Peyer's patch (tissue), 4 donors: ENCODE measurements around the gene NPFF.

Experiments used
- POLR2A ChIP-seq, 2 donors: fragments of 450-650 bp; IDR thresholded peaks; one replicate each; pipeline ENCODE4 v1.5.1; 2017; ENCODE audit warnings: antibody characterized with exemption in 2 of 2, mild to moderate bottlenecking in 2 of 2, moderate library complexity in 2 of 2
- TF ChIP-seq, protein P1 (sequence below), 6 experiments: fragments of 450-650 bp in 4 of 6; fragments of 200-600 bp in 2 of 6; sonication (generic) in 1 of 6; IDR thresholded peaks; one replicate each; pipeline ENCODE4 v1.5.1; 2017 to 2019; ENCODE audit warnings: antibody characterized with exemption in 6 of 6, mild to moderate bottlenecking in 3 of 6, moderate library complexity in 1 of 6

DNA sequence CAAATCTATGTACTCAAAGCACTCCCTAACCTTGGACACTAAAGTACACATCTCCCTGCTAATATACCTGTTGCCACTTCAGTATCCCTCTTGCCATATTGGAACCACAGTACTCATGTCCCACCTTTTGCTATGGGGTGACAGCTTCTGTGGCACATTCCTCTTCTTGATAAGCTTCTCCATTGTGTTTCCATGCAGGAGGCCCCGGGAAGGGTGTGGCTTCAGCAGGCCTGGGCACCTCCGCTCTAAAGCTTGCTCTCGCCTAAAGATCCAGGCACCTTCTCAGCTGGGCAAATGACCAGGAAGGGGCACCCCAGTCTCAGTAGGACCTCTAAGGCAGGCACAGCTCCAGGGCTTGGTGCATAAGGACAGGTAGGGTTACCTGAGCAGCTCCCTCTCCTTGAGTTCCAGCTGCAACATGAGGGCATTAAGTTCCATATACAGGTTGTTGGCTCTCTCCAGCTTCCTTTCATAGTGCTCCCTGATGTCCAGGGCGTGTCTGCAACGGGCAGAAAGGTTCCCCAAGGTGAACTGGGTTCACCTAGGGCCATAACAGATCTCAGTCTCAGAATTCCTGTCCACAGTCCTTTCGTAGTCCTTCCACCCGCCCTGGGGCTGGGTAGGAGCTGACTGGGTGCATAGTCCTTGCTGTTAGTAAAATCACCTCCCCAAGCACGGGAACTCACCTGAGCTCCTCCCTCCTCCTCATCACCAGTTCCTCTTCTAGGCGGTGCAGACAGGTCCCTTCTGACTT is 23.9 kb downstream of the NPFF start:
- TF ChIP-seq, protein P1, sequence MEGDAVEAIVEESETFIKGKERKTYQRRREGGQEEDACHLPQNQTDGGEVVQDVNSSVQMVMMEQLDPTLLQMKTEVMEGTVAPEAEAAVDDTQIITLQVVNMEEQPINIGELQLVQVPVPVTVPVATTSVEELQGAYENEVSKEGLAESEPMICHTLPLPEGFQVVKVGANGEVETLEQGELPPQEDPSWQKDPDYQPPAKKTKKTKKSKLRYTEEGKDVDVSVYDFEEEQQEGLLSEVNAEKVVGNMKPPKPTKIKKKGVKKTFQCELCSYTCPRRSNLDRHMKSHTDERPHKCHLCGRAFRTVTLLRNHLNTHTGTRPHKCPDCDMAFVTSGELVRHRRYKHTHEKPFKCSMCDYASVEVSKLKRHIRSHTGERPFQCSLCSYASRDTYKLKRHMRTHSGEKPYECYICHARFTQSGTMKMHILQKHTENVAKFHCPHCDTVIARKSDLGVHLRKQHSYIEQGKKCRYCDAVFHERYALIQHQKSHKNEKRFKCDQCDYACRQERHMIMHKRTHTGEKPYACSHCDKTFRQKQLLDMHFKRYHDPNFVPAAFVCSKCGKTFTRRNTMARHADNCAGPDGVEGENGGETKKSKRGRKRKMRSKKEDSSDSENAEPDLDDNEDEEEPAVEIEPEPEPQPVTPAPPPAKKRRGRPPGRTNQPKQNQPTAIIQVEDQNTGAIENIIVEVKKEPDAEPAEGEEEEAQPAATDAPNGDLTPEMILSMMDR (IDR thresholded peaks at IDR 0.05), result no peak
- TF ChIP-seq POLR2A (IDR thresholded peaks at IDR 0.05), result no peak
